Activated T-cell treated with anti-CD3 and anti-CD28 coated beads for 24 hours (primary cell): ENCODE measurements around the gene FLYWCH1.
A peak's percentile ranks its signal among the peaks of the same experiment; 100 is the strongest.

ENCODE experiments used
- DNase-seq: peaks from one replicate; pipeline ENCODE4 v3.0.0-alpha.2; 2020; ENCODE audit warnings: low read depth

FLYWCH1 gene

GRCh38 chr16:2968738-2969544 lies 57.2 kb downstream of the FLYWCH1 start, which contains the start of gene PAQR4:
PAQR4 (plus strand) TSS chr16:2969348; CDS start chr16:2969675, 327 bp downstream.
- DNase-seq = peak; percentile 74

GRCh38 chr16:2969545-2970521 lies 58.1 kb downstream of the FLYWCH1 start:
- peak; percentile 69 for DNase-seq

GRCh38 chr16:2970563-2970962 lies 58.8 kb downstream of the FLYWCH1 start:
- no peak for DNase-seq

- no peak for DNase-seq
Observed at GRCh38 chr16:2971134-2971984, 59.6 kb downstream of the FLYWCH1 start.

GRCh38 chr16:2971985-2972784 lies 60.5 kb downstream of the FLYWCH1 start:
- DNase-seq = no peak

- DNase-seq = no peak
Observed at GRCh38 chr16:2973093-2973492, 61.4 kb downstream of the FLYWCH1 start.

GRCh38 chr16:2973605-2974318 lies 62.0 kb downstream of the FLYWCH1 start:
- DNase-seq = no peak

- DNase-seq = no peak
Observed at GRCh38 chr16:2974319-2975056, 62.8 kb downstream of the FLYWCH1 start.

- DNase-seq = no peak
Observed at GRCh38 chr16:2975161-2975795, 63.5 kb downstream of the FLYWCH1 start.

- DNase-seq = no peak
Observed at GRCh38 chr16:2976201-2976600, 64.5 kb downstream of the FLYWCH1 start.

- no peak for DNase-seq
Observed at GRCh38 chr16:2976673-2977072, 64.9 kb downstream of the FLYWCH1 start.

GRCh38 chr16:2977440-2977839 lies 65.7 kb downstream of the FLYWCH1 start:
- DNase-seq = no peak

- no peak for DNase-seq
Observed at GRCh38 chr16:2979669-2980226, 68.0 kb downstream of the FLYWCH1 start.

GRCh38 chr16:2980227-2981176 lies 68.8 kb downstream of the FLYWCH1 start, which contains the start of gene PKMYT1:
PKMYT1 (minus strand) TSS chr16:2980446; CDS start chr16:2979657, 789 bp downstream.
- DNase-seq = peak; percentile 95

GRCh38 chr16:2981177-2981898 lies 69.6 kb downstream of the FLYWCH1 start:
- DNase-seq = no peak

- DNase-seq = no peak
Observed at GRCh38 chr16:2981899-2982250, 70.1 kb downstream of the FLYWCH1 start.

GRCh38 chr16:2982402-2982801 lies 70.7 kb downstream of the FLYWCH1 start:
- DNase-seq = no peak
